Mononuclear cell (primary cell): ENCODE data around the gene BRF1. TPM values are rescaled to one million over a fixed set of nuclear protein-coding genes. Genes with fewer than 3 reads are reported as not detected.

Experiments used
- H3K27me3 ChIP-seq: 2 replicates; pipeline ENCODE4 v1.6.0; 2011; ENCODE audit warnings: low read length, control low read depth; ENCODE audit not compliant: insufficient read depth
- H3K4me1 ChIP-seq: 2 replicates; pipeline ENCODE4 v1.5.1; 2011; ENCODE audit warnings: mild to moderate bottlenecking, low read length, control low read depth; ENCODE audit not compliant: insufficient read depth
- H3K4me3 ChIP-seq: 2 replicates; pipeline ENCODE4 v1.5.1; 2011; ENCODE audit warnings: mild to moderate bottlenecking, low read length, moderate library complexity
- H3K9me3 ChIP-seq: 2 replicates; pipeline ENCODE4 v1.5.1; 2011; ENCODE audit warnings: low read depth, mild to moderate bottlenecking, control low read depth, low read length
- total RNA-seq: library from RNA; depleted of rRNA; stranded (reverse); fragments of >200 nt; gene quantifications from one replicate; pipeline ENCODE4 v1.2.3, GENCODE V29; 2012

BRF1 gene
- total RNA-seq, 1 donor = 39.7 TPM

- no peak overlapping the region for H3K4me3 ChIP-seq
- H3K9me3 ChIP-seq = no peaks in the 10 kb centered on the region
These were observed 48.9 kb downstream of the BRF1 start for GRCh38 chr14:105251920-105252319.

GRCh38 chr14:105250986-105251385 is 49.8 kb downstream of the BRF1 start:
- Histone ChIP-seq H3K4me3 (no peak overlapping the region), H3K9me3 (no peaks in the 10 kb centered on the region), H3K27me3 (no peaks in the 10 kb centered on the region), H3K4me1 (peaks cover 24% of the 10 kb centered on the region)

More at GRCh38 chr14:105251920-105252319, 48.9 kb downstream of the BRF1 start:
- H3K27me3 ChIP-seq = no peaks in the 10 kb centered on the region
- peaks cover 24% of the 10 kb centered on the region for H3K4me1 ChIP-seq

DNA sequence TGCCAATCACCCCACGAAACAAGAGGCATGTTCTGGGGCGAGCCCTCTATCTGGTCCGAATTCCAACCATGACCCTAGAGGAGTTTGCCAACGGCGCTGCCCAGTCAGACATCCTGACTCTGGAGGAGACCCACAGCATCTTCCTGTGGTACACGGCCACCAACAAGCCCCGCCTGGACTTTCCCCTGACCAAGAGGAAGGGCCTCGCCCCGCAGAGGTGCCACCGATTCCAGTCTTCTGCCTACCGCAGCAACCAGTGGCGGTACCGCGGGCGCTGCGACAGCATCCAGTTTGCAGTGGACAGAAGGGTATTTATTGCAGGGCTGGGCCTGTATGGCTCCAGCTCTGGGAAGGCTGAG is 50.8 kb downstream of the BRF1 start:
- Histone ChIP-seq H3K27me3 (no peaks in the 10 kb centered on the region), H3K4me3 (no peak overlapping the region), H3K9me3 (no peaks in the 10 kb centered on the region), H3K4me1 (peaks cover 17% of the 10 kb centered on the region)

- Histone ChIP-seq H3K4me1 (peaks cover 17% of the 10 kb centered on the region), H3K27me3 (no peaks in the 10 kb centered on the region), H3K4me3 (peak overlapping the region; percentile 4), H3K9me3 (no peaks in the 10 kb centered on the region)
These were observed 51.4 kb downstream of the BRF1 start for GRCh38 chr14:105249182-105250007.

GRCh38 chr14:105248368-105249181 is 52.2 kb downstream of the BRF1 start, which contains the start of gene BTBD6:
Gene BTBD6, plus strand, starts transcription at chr14:105248533. Its CDS starts 179 bp downstream, at chr14:105248712.
- Histone ChIP-seq H3K9me3 (no peaks in the 10 kb centered on the region), H3K4me3 (peak within 1 kb of the TSS; percentile 42), H3K27me3 (no peaks in the 10 kb centered on the region), H3K4me1 (peaks cover 17% of the 10 kb centered on the region)

GRCh38 chr14:105247715-105248367 is 53.0 kb downstream of the BRF1 start:
- Histone ChIP-seq H3K27me3 (no peaks in the 10 kb centered on the region), H3K4me1 (peaks cover 17% of the 10 kb centered on the region), H3K4me3 (peak overlapping the region; percentile 30), H3K9me3 (no peaks in the 10 kb centered on the region)

DNA sequence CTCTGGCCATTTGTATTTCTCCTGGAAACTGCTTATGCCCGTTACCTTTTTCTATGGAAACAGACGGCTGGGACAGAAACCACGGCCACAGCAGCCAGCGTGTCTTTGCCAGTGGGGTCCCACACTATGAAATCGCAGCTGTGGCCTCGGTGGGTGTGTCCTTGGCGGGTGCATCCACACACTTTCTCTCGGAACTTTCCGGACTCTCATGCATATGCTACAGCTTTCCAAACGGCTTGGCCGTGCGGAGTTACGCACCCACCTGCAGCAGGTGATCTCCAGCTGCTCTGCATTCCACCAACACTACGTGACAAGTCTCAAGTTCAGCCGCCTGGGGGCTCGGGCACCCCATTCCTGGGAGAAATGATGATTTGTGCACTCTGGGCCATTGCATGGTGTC is 53.8 kb downstream of the BRF1 start:
- H3K4me1 ChIP-seq = peaks cover 17% of the 10 kb centered on the region
- no peak overlapping the region for H3K4me3 ChIP-seq
- no peaks in the 10 kb centered on the region for H3K27me3 ChIP-seq
- H3K9me3 ChIP-seq = no peaks in the 10 kb centered on the region

- no peaks in the 10 kb centered on the region for H3K9me3 ChIP-seq
These were observed 56.5 kb downstream of the BRF1 start for GRCh38 chr14:105244334-105244733.

GRCh38 chr14:105241641-105242040 is 59.2 kb downstream of the BRF1 start:
- no peak overlapping the region for H3K4me3 ChIP-seq
- H3K9me3 ChIP-seq = no peaks in the 10 kb centered on the region
- H3K4me1 ChIP-seq = no peaks in the 10 kb centered on the region
- no peaks in the 10 kb centered on the region for H3K27me3 ChIP-seq

More at GRCh38 chr14:105244334-105244733, 56.5 kb downstream of the BRF1 start:
- Histone ChIP-seq H3K4me1 (peaks cover 13% of the 10 kb centered on the region), H3K4me3 (no peak overlapping the region), H3K27me3 (no peaks in the 10 kb centered on the region)

DNA sequence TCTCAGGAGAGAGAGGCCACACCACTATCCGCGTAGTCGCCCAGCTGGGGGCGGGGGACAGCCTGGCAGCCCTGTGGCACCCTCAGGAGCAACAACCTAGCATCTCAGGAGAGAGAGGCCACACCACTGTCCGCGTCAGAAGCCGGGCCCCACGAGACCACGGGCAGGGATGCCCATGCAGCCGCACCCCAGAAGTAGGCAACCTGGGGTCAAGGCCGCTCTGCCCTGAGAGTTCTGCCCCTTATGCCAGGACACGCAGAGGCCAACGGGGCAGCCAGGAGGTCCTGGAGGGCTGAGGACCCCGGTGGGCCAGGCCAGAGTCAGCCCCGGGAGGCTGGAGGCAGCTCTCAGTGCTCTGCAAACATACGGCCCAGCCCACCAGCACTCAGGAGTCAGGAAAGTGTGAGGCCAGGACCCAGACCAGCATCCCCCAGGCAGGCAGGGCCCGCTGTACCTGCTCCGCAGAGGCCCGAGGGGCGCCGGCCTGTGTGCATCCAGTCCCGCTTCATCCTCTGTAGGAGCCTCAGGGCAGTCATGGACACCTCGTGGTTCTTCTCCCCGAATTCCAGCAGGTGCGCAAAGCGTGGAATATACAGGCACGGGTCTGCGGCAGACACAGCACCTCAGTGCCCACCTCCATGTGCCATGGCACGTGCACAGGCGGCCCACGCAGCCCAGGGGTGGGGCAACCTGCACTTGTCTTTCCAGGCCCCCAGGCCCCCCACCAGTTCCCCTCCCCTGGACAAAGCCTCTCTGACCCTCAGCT is 59.8 kb downstream of the BRF1 start:
- Histone ChIP-seq H3K4me1 (no peaks in the 10 kb centered on the region), H3K27me3 (no peaks in the 10 kb centered on the region), H3K9me3 (no peaks in the 10 kb centered on the region), H3K4me3 (no peak overlapping the region)

DNA sequence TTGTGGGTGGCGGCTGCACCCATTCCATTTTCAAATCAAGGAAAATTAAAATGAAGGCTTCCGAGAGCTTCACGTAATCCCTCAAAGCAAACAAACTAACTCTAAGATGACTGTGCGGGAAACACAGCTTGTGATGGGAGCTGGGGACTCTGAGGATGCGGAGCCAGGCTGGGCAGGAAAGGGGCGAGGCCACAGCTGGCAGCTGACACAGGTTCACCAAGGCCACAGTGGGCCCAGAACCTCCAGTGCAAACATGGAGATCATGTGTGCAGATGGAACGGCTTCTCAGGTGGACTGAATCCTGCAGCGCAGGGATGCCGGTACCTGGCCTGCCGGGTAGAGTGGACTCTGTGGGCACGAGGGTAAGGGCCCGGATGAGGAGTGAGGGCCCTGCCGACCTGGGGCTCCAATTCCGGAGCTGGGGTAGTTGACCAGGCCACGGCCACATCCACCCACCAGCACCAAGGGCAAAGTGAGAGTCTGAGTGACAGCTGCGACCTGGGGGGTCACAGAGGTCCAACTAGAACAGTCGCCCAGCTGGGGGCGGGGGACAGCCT is 71.6 kb downstream of the BRF1 start:
- Histone ChIP-seq H3K9me3 (no peaks in the 10 kb centered on the region), H3K27me3 (no peaks in the 10 kb centered on the region), H3K4me3 (no peak overlapping the region), H3K4me1 (no peaks in the 10 kb centered on the region)

DNA sequence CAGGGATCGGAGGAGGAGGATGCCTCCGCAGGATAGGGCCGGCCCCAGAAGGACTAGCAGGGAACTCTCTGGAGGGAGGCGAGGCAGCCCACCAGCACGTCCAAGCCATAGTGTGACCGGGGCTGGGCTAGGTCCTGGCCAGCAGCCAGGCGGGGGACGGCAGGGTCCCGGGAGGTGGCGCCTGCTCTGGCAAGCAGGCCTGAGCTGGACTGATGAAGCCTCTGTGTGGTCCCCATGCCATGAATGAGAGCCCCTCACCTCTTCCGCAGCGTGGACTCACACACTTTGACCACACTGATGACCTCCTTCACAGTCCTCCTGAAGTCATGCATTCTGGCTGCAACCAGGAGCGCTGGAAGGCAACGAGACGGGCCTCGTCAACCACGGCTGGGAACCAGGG is 72.2 kb downstream of the BRF1 start:
- Histone ChIP-seq H3K4me1 (no peaks in the 10 kb centered on the region), H3K9me3 (no peaks in the 10 kb centered on the region), H3K4me3 (no peak overlapping the region), H3K27me3 (no peaks in the 10 kb centered on the region)

- Histone ChIP-seq H3K4me3 (no peak overlapping the region), H3K9me3 (no peaks in the 10 kb centered on the region), H3K4me1 (no peaks in the 10 kb centered on the region), H3K27me3 (no peaks in the 10 kb centered on the region)
These were observed 73.5 kb downstream of the BRF1 start for GRCh38 chr14:105227346-105227745.

- Histone ChIP-seq H3K9me3 (no peaks in the 10 kb centered on the region), H3K4me3 (no peak overlapping the region), H3K4me1 (no peaks in the 10 kb centered on the region), H3K27me3 (no peaks in the 10 kb centered on the region)
These were observed 74.6 kb downstream of the BRF1 start for GRCh38 chr14:105226198-105226597.
